OCI-M2 (cell line): ENCODE measurements around the gene PLEKHN1.

Source experiments
- DNase-seq: peaks from one replicate; lab custom pipeline; 2025; ENCODE audit not compliant: unreplicated experiment; lab: John Stamatoyannopoulos, UW

Gene PLEKHN1

GRCh38 chr1:929712-930632 is 36.3 kb upstream of the PLEKHN1 start:
- no peak for DNase-seq

- no peak for DNase-seq
Measured at GRCh38 chr1:930633-931138, 35.6 kb upstream of the PLEKHN1 start.

GRCh38 chr1:931380-932172 is 34.7 kb upstream of the PLEKHN1 start:
- DNase-seq = no peak

GRCh38 chr1:932173-932510 is 34.1 kb upstream of the PLEKHN1 start:
- no peak for DNase-seq

GRCh38 chr1:932776-933602 is 33.3 kb upstream of the PLEKHN1 start:
- DNase-seq = no peak

- DNase-seq = no peak
Measured at GRCh38 chr1:933603-933940, 32.7 kb upstream of the PLEKHN1 start.

- DNase-seq = no peak
Measured at GRCh38 chr1:934991-935750, 31.1 kb upstream of the PLEKHN1 start.

- DNase-seq = no peak
Measured at GRCh38 chr1:935751-936231, 30.5 kb upstream of the PLEKHN1 start.

GRCh38 chr1:936348-937264 is 29.7 kb upstream of the PLEKHN1 start:
- DNase-seq = no peak

- DNase-seq = no peak
Measured at GRCh38 chr1:937521-937920, 28.8 kb upstream of the PLEKHN1 start.

- no peak for DNase-seq
Measured at GRCh38 chr1:938088-938683, 28.1 kb upstream of the PLEKHN1 start.

- DNase-seq = no peak
Measured at GRCh38 chr1:938711-939489, 27.4 kb upstream of the PLEKHN1 start.

GRCh38 chr1:939511-940106 is 26.7 kb upstream of the PLEKHN1 start:
- no peak for DNase-seq

- DNase-seq = no peak
Measured at GRCh38 chr1:940107-941014, 25.9 kb upstream of the PLEKHN1 start.

GRCh38 chr1:941015-941587 is 25.2 kb upstream of the PLEKHN1 start:
- no peak for DNase-seq

- no peak for DNase-seq
Measured at GRCh38 chr1:941588-942383, 24.5 kb upstream of the PLEKHN1 start.
